H9 (cell line): Measurements from ENCODE around the gene JAKMIP1. TPM values are rescaled to one million over a fixed set of nuclear protein-coding genes. Genes with fewer than 3 reads are reported as not detected.

Source experiments
- DNase-seq: peaks from one replicate; pipeline ENCODE4 v3.0.0-alpha.2; 2017
- H2AFZ ChIP-seq: one replicate; pipeline ENCODE4 v1.6.1; 2013; ENCODE audit warnings: mild to moderate bottlenecking, low read length, control low read depth, moderate library complexity
- H2AK5ac ChIP-seq: 2 replicates; pipeline ENCODE4 v1.6.1; 2013; ENCODE audit warnings: low read length, control low read depth, mixed read lengths; ENCODE audit not compliant: insufficient read length
- H2BK120ac ChIP-seq: one replicate; pipeline ENCODE4 v1.6.1; 2013; ENCODE audit warnings: low read depth, mild to moderate bottlenecking, low read length, control low read depth, inconsistent platforms; ENCODE audit not compliant: poor library complexity, severe bottlenecking
- H2BK12ac ChIP-seq: 2 replicates; pipeline ENCODE4 v1.6.1; 2013; ENCODE audit warnings: low read length, control low read depth, mixed read lengths, low read depth; ENCODE audit not compliant: insufficient read length
- H2BK15ac ChIP-seq: 2 replicates; pipeline ENCODE4 v1.6.1; 2013; ENCODE audit warnings: low read depth, low read length, control low read depth
- H2BK20ac ChIP-seq: one replicate; pipeline ENCODE4 v1.6.1; 2013; ENCODE audit warnings: low read depth, mild to moderate bottlenecking, low read length, control low read depth, inconsistent platforms; ENCODE audit not compliant: poor library complexity, severe bottlenecking
- H2BK5ac ChIP-seq: 2 replicates; pipeline ENCODE4 v1.6.1; 2013; ENCODE audit warnings: low read length, control low read depth, mixed read lengths; ENCODE audit not compliant: insufficient read length
- H3K14ac ChIP-seq: 2 replicates; pipeline ENCODE4 v1.6.1; 2013; ENCODE audit warnings: low read length, control low read depth; ENCODE audit not compliant: insufficient read depth
- H3K18ac ChIP-seq: 2 replicates; pipeline ENCODE4 v1.6.1; 2013; ENCODE audit warnings: low read depth, mild to moderate bottlenecking, mixed read lengths, low read length, control low read depth; ENCODE audit not compliant: insufficient read length
- H3K23ac ChIP-seq: 2 replicates; pipeline ENCODE4 v1.6.1; 2013; ENCODE audit warnings: low read length, control low read depth, mixed read lengths, low read depth; ENCODE audit not compliant: insufficient read length
- H3K23me2 ChIP-seq: 2 replicates; pipeline ENCODE4 v1.6.1; 2013; ENCODE audit warnings: low read depth, mild to moderate bottlenecking, mixed read lengths, low read length, control low read depth; ENCODE audit not compliant: insufficient read length, poor library complexity, severe bottlenecking
- H3K27ac ChIP-seq: 2 replicates; pipeline ENCODE4 v1.5.1; 2013; ENCODE audit warnings: low read length, control low read depth, mixed read lengths, low read depth; ENCODE audit not compliant: insufficient read length
- H3K27me3 ChIP-seq: 2 replicates; pipeline ENCODE4 v1.6.1; 2013; ENCODE audit warnings: low read length, control low read depth, inconsistent platforms; ENCODE audit not compliant: insufficient read depth
- H3K4ac ChIP-seq: 2 replicates; pipeline ENCODE4 v1.6.1; 2013; ENCODE audit warnings: low read depth, mild to moderate bottlenecking, control low read depth, inconsistent platforms, low read length, moderate library complexity
- H3K4me1 ChIP-seq: 2 replicates; pipeline ENCODE4 v1.6.1; 2013; ENCODE audit warnings: low read length, control low read depth, inconsistent platforms; ENCODE audit not compliant: insufficient read depth
- H3K4me2 ChIP-seq: 2 replicates; pipeline ENCODE4 v1.6.1; 2013; ENCODE audit warnings: low read length, control low read depth, mixed read lengths; ENCODE audit not compliant: insufficient read length, insufficient read depth
- H3K56ac ChIP-seq: 2 replicates; pipeline ENCODE4 v1.6.1; 2013; ENCODE audit warnings: low read depth, mild to moderate bottlenecking, mixed read lengths, low read length, control low read depth; ENCODE audit not compliant: insufficient read length
- H3K79me1 ChIP-seq: 2 replicates; pipeline ENCODE4 v1.6.1; 2013; ENCODE audit warnings: low read depth, mild to moderate bottlenecking, moderate library complexity, low read length, control low read depth, inconsistent platforms; ENCODE audit not compliant: insufficient read depth, poor library complexity, severe bottlenecking
- H3K79me2 ChIP-seq: 2 replicates; pipeline ENCODE4 v1.6.1; 2013; ENCODE audit warnings: low read length, control low read depth, inconsistent platforms; ENCODE audit not compliant: insufficient read depth
- H3K9ac ChIP-seq: 2 replicates; pipeline ENCODE4 v1.6.1; 2013; ENCODE audit warnings: low read length, control low read depth, mixed read lengths; ENCODE audit not compliant: insufficient read length; ENCODE audit errors: extremely low read depth
- H3K9me3 ChIP-seq: one replicate; pipeline ENCODE4 v1.6.1; 2013; ENCODE audit warnings: low read depth, low read length, inconsistent platforms; ENCODE audit not compliant: control insufficient read depth
- H3T11ph ChIP-seq: one replicate; pipeline ENCODE4 v1.6.1; 2013; ENCODE audit warnings: mild to moderate bottlenecking, low read length, control low read depth, inconsistent platforms
- H4K20me1 ChIP-seq: one replicate; pipeline ENCODE4 v1.6.1; 2013; ENCODE audit not compliant: control insufficient read depth, insufficient read length, insufficient read depth
- H4K5ac ChIP-seq: 2 replicates; pipeline ENCODE4 v1.6.1; 2013; ENCODE audit warnings: low read depth, mild to moderate bottlenecking, mixed read lengths, low read length, control low read depth; ENCODE audit not compliant: insufficient read length
- H4K8ac ChIP-seq: replicated peaks from 2 replicates; pipeline ENCODE4 v1.6.1; 2013; ENCODE audit warnings: low read length, control low read depth, mixed read lengths, low read depth; ENCODE audit not compliant: insufficient read length
- H4K91ac ChIP-seq: 2 replicates; pipeline ENCODE4 v1.6.1; 2013; ENCODE audit warnings: low read depth, mild to moderate bottlenecking, moderate library complexity, mixed read lengths, low read length, control low read depth; ENCODE audit not compliant: insufficient read length
- H3K27ac Mint-ChIP-seq, 3 experiments: 2 replicates in 2 of 3; 3 replicates in 1 of 3; pipeline ENCODE4 v1.8.0; 2020 to 2021; ENCODE audit warnings: mixed read lengths in 3 of 3, mild to moderate bottlenecking in 1 of 3, moderate library complexity in 1 of 3
- H3K27me3 Mint-ChIP-seq: 2 replicates; pipeline ENCODE4 v1.8.0; 2021; ENCODE audit warnings: low read depth, mild to moderate bottlenecking, moderate library complexity, mixed read lengths
- H3K36me3 Mint-ChIP-seq, 3 experiments: 2 replicates in 2 of 3; 3 replicates in 1 of 3; pipeline ENCODE4 v1.8.0; 2020 to 2021; ENCODE audit warnings: low read depth in 3 of 3, mixed read lengths in 3 of 3; ENCODE audit not compliant: insufficient read depth in 1 of 3
- H3K4me1 Mint-ChIP-seq, 2 experiments: 2 replicates each; pipeline ENCODE4 v1.8.0; 2020; ENCODE audit warnings: mixed read lengths in 2 of 2
- H3K4me3 Mint-ChIP-seq, 2 experiments: 2 replicates in 1 of 2; 3 replicates in 1 of 2; pipeline ENCODE4 v1.8.0; 2020 to 2021; ENCODE audit warnings: mild to moderate bottlenecking in 2 of 2, mixed read lengths in 2 of 2, moderate library complexity in 1 of 2
- H3K9me3 Mint-ChIP-seq, 2 experiments: 2 replicates in 1 of 2; 3 replicates in 1 of 2; pipeline ENCODE4 v1.8.0; 2020; ENCODE audit warnings: mild to moderate bottlenecking in 2 of 2, mixed read lengths in 2 of 2, moderate library complexity in 1 of 2
- CTCF ChIP-seq: fragments of 200-600 bp; sonication (generic); conservative IDR thresholded peaks from 3 replicates; pipeline ENCODE4 v1.8.0; 2021; ENCODE audit warnings: antibody characterized with exemption, mild to moderate bottlenecking
- WGBS: extraction: QIAGEN DNeasy Blood & Tissue Kit; methylation state at CpG from one replicate; pipeline ENCODE4 v1.1.7; 2013; ENCODE audit warnings: missing lambda C conversion rate, low lambda C conversion rate, mixed read lengths; ENCODE audit not compliant: insufficient read length; ENCODE audit errors: extremely low coverage; 5-methylcytosine and 5-hydroxymethylcytosine counted together
- total RNA-seq: library from RNA; stranded (reverse); gene quantifications from 2 replicates; pipeline ENCODE4 v1.2.1, GENCODE V29; 2021

Gene JAKMIP1
- total RNA-seq, 1 experiment from 2014 or later = 1.5 TPM

GRCh38 chr4:6085691-6086628 lies 114.4 kb downstream of the JAKMIP1 start:
- Histone ChIP-seq H3K4ac (no peak overlapping the region), H4K5ac (no peak overlapping the region), H3K56ac (no peak overlapping the region), H3T11ph (no peak overlapping the region), H2BK5ac (no peak overlapping the region), H3K27ac (no peak overlapping the region), H3K9me3 (no peaks in the 10 kb centered on the region), H3K79me2 (no peaks in the 10 kb centered on the region), H3K14ac (no peak overlapping the region; the same call in 1 of the 2 replicates), H3K23ac (no peak overlapping the region), H3K9ac (no peak overlapping the region), H2BK20ac (no peak overlapping the region), H4K91ac (no peak overlapping the region), H2BK12ac (no peak overlapping the region), H2AFZ (no peak overlapping the region), H2BK15ac (no peak overlapping the region), H2BK120ac (no peak overlapping the region), H3K4me2 (no peak overlapping the region), H4K20me1 (no peaks in the 10 kb centered on the region), H3K27me3 (no peaks in the 10 kb centered on the region), H3K23me2 (no peaks in the 10 kb centered on the region), H3K79me1 (no peaks in the 10 kb centered on the region), H2AK5ac (no peak overlapping the region), H3K18ac (no peak overlapping the region), H4K8ac (no peak overlapping the region), H3K4me1 (no peaks in the 10 kb centered on the region)
- WGBS = no CpG with 5 or more reads among the region's 18 CpGs
- Mint-ChIP-seq H3K27me3 (peaks cover 10% of the 10 kb centered on the region), H3K4me1 (peaks cover 12 to 15% of the 10 kb centered on the region in 2 experiments), H3K36me3 (peaks cover 0 to 10% (median 8%) of the 10 kb centered on the region in 3 experiments; a peak in 4 of 7 replicates), H3K4me3 (no peak overlapping the region), H3K27ac (peak overlapping the region in 2 of 3 experiments; percentile 19 to 49; a peak in 3 of 7 replicates), H3K9me3 (0 out of 5 replicates have a peak, but pooled peaks cover 0 to 2% of the 10 kb centered on the region in 2 experiments)
- no peak for DNase-seq
- TF ChIP-seq CTCF = no peak
